GM15510 (cell line): Measurements from ENCODE around the gene EZH2.

ENCODE experiments used
- POLR2A ChIP-seq: IDR thresholded peaks from 3 replicates; pipeline ENCODE4 v1.6.1; 2011; ENCODE audit warnings: borderline replicate concordance; ENCODE audit not compliant: insufficient read length; ENCODE audit errors: extremely low read depth

Gene EZH2

GRCh38 chr7:148809856-148810255 is 74.2 kb downstream of the EZH2 start:
- no peak for TF ChIP-seq POLR2A

GRCh38 chr7:148807436-148807835 is 76.7 kb downstream of the EZH2 start:
- TF ChIP-seq POLR2A = no peak

GRCh38 chr7:148806187-148806586 is 77.9 kb downstream of the EZH2 start:
- no peak for TF ChIP-seq POLR2A

GRCh38 chr7:148804343-148805235 is 79.5 kb downstream of the EZH2 start:
- no peak for TF ChIP-seq POLR2A

- TF ChIP-seq POLR2A = no peak
Measured at GRCh38 chr7:148803094-148803493, 81.0 kb downstream of the EZH2 start.

- TF ChIP-seq POLR2A = no peak
Measured at GRCh38 chr7:148802101-148802493, 82.0 kb downstream of the EZH2 start.

GRCh38 chr7:148800677-148801076 is 83.4 kb downstream of the EZH2 start:
- no peak for TF ChIP-seq POLR2A

GRCh38 chr7:148799893-148800555 is 84.1 kb downstream of the EZH2 start:
- no peak for TF ChIP-seq POLR2A

GRCh38 chr7:148796841-148797240 is 87.2 kb downstream of the EZH2 start:
- TF ChIP-seq POLR2A = no peak

GRCh38 chr7:148794476-148794875 is 89.6 kb downstream of the EZH2 start:
- TF ChIP-seq POLR2A = no peak

- TF ChIP-seq POLR2A = no peak
Measured at GRCh38 chr7:148793590-148793989, 90.5 kb downstream of the EZH2 start.

- TF ChIP-seq POLR2A = no peak
Measured at GRCh38 chr7:148791546-148791945, 92.5 kb downstream of the EZH2 start.

GRCh38 chr7:148790850-148791249 is 93.2 kb downstream of the EZH2 start:
- no peak for TF ChIP-seq POLR2A

- TF ChIP-seq POLR2A = no peak
Measured at GRCh38 chr7:148790131-148790726, 93.9 kb downstream of the EZH2 start.

GRCh38 chr7:148789220-148789619 is 94.9 kb downstream of the EZH2 start:
- TF ChIP-seq POLR2A = no peak

- no peak for TF ChIP-seq POLR2A
Measured at GRCh38 chr7:148787571-148788295, 96.4 kb downstream of the EZH2 start.
